ENCODE results near the gene PPP5C. TPM values are rescaled to one million over a fixed set of nuclear protein-coding genes. Genes with fewer than 3 reads are reported as not detected.

The PPP5C gene
- total RNA-seq, 1 donor from 2014 or later = 99.5 TPM

DNA sequence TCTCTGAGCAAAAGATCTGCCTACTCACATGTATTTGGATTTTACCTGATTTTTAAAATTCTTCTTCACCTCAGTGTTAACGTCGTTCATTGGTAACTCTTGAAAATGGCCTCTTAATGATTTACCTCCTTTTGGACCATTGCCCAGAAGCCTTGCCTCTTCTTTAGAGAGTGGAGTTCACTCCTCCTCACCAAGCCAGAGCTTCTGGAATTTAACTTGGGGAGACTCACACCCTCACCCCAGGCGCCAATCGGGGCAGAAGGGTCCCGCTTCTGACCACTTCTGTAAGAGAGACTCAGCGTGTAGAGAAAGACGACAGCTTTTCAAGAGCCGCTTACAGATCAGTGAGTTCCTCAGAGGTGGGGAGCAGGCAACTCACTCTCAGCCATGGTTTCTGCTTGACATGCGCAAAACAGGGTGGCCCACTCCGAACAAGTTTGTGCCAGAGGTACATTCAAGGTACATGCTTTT, 79.2 kb downstream of the PPP5C start:
- H3K4me1 Mint-ChIP-seq (ENCODE audit: unreplicated experiment) = peaks cover 12% of the 10 kb centered on the region
- H3K4me3 Mint-ChIP-seq = peak overlapping the region; percentile 84
- no peak for DNase-seq (ENCODE audit: extremely low spot score, unreplicated experiment)
- peaks cover 49% of the 10 kb centered on the region for H3K27me3 Mint-ChIP-seq
- peak overlapping the region; percentile 79 for H3K27ac Mint-ChIP-seq
- no peaks in the 10 kb centered on the region for H3K36me3 Mint-ChIP-seq
- no peaks in the 10 kb centered on the region for H3K9me3 Mint-ChIP-seq
- TF ChIP-seq, protein P1, sequence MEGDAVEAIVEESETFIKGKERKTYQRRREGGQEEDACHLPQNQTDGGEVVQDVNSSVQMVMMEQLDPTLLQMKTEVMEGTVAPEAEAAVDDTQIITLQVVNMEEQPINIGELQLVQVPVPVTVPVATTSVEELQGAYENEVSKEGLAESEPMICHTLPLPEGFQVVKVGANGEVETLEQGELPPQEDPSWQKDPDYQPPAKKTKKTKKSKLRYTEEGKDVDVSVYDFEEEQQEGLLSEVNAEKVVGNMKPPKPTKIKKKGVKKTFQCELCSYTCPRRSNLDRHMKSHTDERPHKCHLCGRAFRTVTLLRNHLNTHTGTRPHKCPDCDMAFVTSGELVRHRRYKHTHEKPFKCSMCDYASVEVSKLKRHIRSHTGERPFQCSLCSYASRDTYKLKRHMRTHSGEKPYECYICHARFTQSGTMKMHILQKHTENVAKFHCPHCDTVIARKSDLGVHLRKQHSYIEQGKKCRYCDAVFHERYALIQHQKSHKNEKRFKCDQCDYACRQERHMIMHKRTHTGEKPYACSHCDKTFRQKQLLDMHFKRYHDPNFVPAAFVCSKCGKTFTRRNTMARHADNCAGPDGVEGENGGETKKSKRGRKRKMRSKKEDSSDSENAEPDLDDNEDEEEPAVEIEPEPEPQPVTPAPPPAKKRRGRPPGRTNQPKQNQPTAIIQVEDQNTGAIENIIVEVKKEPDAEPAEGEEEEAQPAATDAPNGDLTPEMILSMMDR (conservative IDR thresholded peaks at IDR 0.05) = no peak

DNA sequence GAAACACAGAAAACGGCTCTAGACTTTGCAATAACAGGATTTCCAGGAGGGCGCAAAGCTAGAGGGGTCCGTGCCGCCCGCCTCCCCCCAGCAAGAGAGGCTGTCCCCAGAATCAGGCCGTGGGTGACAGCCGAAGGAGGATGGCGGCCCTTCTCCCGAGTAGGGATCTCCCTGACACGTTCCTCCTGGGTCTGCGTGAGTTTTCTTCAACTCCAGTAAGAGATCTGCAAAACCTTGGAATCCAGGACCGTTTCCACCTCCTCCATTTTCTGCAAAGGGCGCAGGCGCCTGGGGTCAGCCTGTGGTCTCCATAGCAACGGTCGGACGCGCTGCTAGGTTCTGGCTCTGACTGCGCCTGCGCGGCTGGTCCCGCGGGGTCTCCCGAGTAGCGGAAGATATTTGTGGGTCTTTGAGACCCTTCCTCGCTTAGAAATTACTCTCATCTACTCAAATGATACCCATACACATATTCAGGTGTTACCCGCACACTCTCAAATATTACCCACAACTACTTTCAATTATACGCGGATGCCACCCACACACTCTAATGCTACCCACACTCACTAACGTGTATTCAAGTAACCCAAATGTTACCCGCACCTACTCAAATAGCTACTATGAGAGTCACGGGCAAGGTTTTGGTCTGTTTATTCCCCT, 79.7 kb downstream of the PPP5C start:
- Mint-ChIP-seq H3K4me1 (ENCODE audit: unreplicated experiment) (peaks cover 12% of the 10 kb centered on the region), H3K9me3 (no peaks in the 10 kb centered on the region), H3K27ac (peak overlapping the region; percentile 79), H3K4me3 (peak overlapping the region; percentile 84), H3K36me3 (no peaks in the 10 kb centered on the region), H3K27me3 (peaks cover 52% of the 10 kb centered on the region)
- TF ChIP-seq, protein P1 (conservative IDR thresholded peaks at IDR 0.05) = no peak
- peak; percentile 86 for DNase-seq (ENCODE audit: extremely low spot score, unreplicated experiment)

DNA sequence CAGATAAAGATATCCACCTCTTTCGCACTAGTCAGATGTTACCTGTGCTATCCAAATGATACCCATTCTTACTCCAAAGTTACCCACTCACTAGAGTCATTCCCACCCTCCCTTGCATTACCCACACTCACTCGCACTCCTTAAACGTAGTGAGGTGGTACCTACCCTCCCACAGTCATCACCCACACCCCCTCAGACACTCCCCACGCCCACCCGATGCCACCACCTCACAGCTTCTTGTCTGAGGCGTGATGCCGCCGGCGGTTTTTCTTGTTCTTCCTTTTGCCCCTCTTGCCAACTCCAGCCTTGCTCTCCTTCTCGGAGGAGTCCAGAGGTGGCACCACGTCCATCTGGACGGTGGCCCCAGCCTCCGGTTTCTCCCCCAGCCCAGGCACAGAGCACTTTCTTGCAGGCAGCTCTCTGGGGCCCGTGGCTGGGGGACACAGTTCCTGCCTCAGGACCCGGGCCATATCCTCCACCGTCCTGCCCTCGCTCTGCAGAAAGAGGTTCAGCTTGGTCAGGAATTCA, 80.7 kb downstream of the PPP5C start:
- H3K9me3 Mint-ChIP-seq = no peaks in the 10 kb centered on the region
- H3K27ac Mint-ChIP-seq = no peak overlapping the region
- peak overlapping the region; percentile 84 for H3K4me3 Mint-ChIP-seq
- TF ChIP-seq, protein P1 (conservative IDR thresholded peaks at IDR 0.05) = no peak
- peaks cover 12% of the 10 kb centered on the region for H3K4me1 Mint-ChIP-seq (ENCODE audit: unreplicated experiment)
- no peak for DNase-seq (ENCODE audit: extremely low spot score, unreplicated experiment)
- H3K36me3 Mint-ChIP-seq = no peaks in the 10 kb centered on the region
- H3K27me3 Mint-ChIP-seq = peaks cover 54% of the 10 kb centered on the region

DNA sequence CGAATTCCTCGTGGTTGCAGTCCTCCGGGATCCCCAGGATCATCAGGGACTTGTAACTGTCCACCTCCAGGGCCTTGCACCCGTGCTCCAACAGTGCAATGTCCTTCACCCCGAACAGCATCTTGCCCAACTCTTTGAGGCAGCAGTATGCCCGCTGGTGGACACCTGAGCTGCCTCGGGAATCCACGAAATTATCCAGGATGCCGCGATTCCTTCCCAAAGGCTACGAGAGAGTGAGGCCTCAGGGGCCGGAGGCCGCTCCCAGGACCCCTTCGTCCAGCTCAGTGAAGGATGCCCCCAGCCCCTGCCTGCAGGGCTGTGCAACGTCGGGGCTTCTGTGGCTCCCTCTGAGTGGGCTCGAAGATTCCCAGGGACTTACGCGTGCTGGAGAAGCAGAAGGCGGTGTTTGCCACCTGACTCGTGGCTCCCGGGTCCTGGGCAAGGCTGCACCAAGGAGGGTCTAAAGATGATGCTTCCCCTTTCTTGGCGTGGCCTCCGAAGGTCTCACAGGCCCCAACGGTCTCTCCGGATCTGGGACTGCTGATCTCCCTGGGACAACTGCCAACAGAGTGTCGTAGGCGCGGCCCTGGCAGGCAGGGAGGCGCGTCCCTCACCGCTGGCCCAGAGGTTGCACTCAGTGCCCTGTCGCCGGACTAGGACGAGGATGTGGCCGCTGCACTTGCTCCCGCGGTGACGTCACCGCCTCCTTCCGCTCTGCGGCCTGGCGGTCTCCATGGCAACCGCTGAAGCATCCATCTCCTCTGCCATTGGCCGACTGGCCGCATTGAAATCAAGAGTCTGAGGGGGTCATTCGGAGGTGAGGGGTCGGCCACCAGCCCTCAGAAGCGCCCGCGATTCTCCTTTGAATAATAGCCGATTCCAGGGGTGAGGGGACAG, 81.6 kb downstream of the PPP5C start, which contains the start of gene PNMA8C:
Gene PNMA8C, minus strand, starts transcription at position 698 of the 897 bp plus-strand sequence. Its CDS starts 577 bp downstream, at position 121.
- Mint-ChIP-seq H3K9me3 (no peaks in the 10 kb centered on the region), H3K4me1 (ENCODE audit: unreplicated experiment) (peaks cover 12% of the 10 kb centered on the region), H3K4me3 (peak within 1 kb of the TSS; percentile 85), H3K36me3 (no peaks in the 10 kb centered on the region), H3K27ac (peak within 1 kb of the TSS; percentile 63), H3K27me3 (peaks cover 54% of the 10 kb centered on the region)
- DNase-seq (ENCODE audit: extremely low spot score, unreplicated experiment) = peak; percentile 81
- TF ChIP-seq, protein P1 (conservative IDR thresholded peaks at IDR 0.05) = no peak

DNA sequence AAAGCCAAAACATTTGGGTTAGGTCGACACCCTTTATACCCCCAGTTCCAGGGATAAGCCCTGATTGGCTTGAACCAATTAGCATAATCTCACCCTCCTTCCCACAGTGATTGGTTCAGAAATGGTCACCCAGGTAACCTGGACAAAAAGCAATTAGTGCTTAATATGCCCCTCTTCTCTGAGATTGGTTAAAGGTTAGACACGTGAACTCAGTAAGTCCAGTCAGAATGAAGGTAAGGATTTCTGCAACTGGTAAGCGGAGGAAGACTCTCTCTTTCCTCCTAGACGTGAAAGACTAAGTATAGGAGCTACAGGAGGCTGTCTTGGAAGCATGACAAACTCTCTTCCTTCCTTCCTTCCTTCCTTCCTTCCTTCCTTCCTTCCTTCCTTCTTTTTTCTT, 83.1 kb downstream of the PPP5C start:
- Mint-ChIP-seq H3K27me3 (peaks cover 52% of the 10 kb centered on the region), H3K4me3 (peak overlapping the region; percentile 4), H3K27ac (no peak overlapping the region), H3K36me3 (no peaks in the 10 kb centered on the region), H3K4me1 (ENCODE audit: unreplicated experiment) (peaks cover 12% of the 10 kb centered on the region), H3K9me3 (no peaks in the 10 kb centered on the region)
- DNase-seq (ENCODE audit: extremely low spot score, unreplicated experiment) = no peak
- TF ChIP-seq, protein P1 (conservative IDR thresholded peaks at IDR 0.05) = no peak
